A549 (cell line): ENCODE results near the gene FOXE1. TPM values are rescaled to one million over a fixed set of nuclear protein-coding genes. Genes with fewer than 3 reads are reported as not detected.

Experiments
- ATAC-seq, 2 experiments: fragments of 200-7000 bp in 1 of 2; fragments of >200 bp in 1 of 2; cut with Nextera tagmentation in 1 of 2; cut with Tn5 transposase in 1 of 2; 3 replicates each; pipeline versions ENCODE4 v1.8.0 to v1.9.1; 2018 to 2020; ENCODE audit warnings: mild to moderate bottlenecking in 1 of 2, moderate library complexity in 1 of 2
- CTCF ChIA-PET: fragments of 300-600 bp; sonication (Branson Sonifier 250); formaldehyde crosslinking; extraction: SDS; loops from one replicate; lab custom pipeline; 2021; ENCODE audit warnings: antibody characterized with exemption, inconsistent platforms; lab: Yijun Ruan, JAX
- POLR2A ChIA-PET: fragments of 350-600 bp; formaldehyde crosslinking; extraction: SDS; loops from one replicate; lab custom pipeline; 2021; ENCODE audit warnings: antibody characterized with exemption, inconsistent platforms; lab: Yijun Ruan, JAX
- DNase-seq, 2 experiments: peaks; one replicate each; pipeline versions ENCODE4 v3.0.0 to v3.0.0-alpha.2; 2011 to 2016; ENCODE audit warnings: low read depth in 1 of 2, low spot score in 1 of 2
- FAIRE-seq: peaks from 2 replicates; lab custom pipeline; 2011; peaks lifted over from hg19 to GRCh38; lab: Jason Lieb, UNC
- H3K27ac ChIP-seq, 2 experiments: fragments of >200 bp; sonication (Bioruptor Twin); formaldehyde crosslinking; 3 replicates each; pipeline ENCODE4 v1.5.1; 2016 to 2017
- H3K4me1 ChIP-seq: fragments of >200 bp; sonication (Bioruptor Twin); formaldehyde crosslinking; 3 replicates; pipeline ENCODE4 v1.6.1; 2016
- H3K4me2 ChIP-seq: fragments of >200 bp; sonication (Bioruptor Twin); formaldehyde crosslinking; 3 replicates; pipeline ENCODE4 v1.6.1; 2016
- H3K4me3 ChIP-seq: fragments of >200 bp; sonication (Bioruptor Twin); formaldehyde crosslinking; 3 replicates; pipeline ENCODE4 v1.5.1; 2016
- H3K9me3 ChIP-seq: fragments of >200 bp; sonication (Bioruptor Twin); formaldehyde crosslinking; 3 replicates; pipeline ENCODE4 v1.6.1; 2016
- CBX2 ChIP-seq: fragments of 200-600 bp; sonication (generic); IDR thresholded peaks from 2 replicates; pipeline ENCODE4 v1.6.1; 2016; ENCODE audit warnings: low read depth, mild to moderate bottlenecking, borderline replicate concordance
- CBX8 ChIP-seq: fragments of 200-600 bp; sonication (generic); IDR thresholded peaks from 2 replicates; pipeline ENCODE4 v1.6.1; 2016
- ESRRA ChIP-seq: fragments of 150-350 bp; IDR thresholded peaks from 2 replicates; pipeline ENCODE4 v1.6.1; 2014; ENCODE audit warnings: mild to moderate bottlenecking, low read length, borderline replicate concordance
- FOXS1 ChIP-seq: fragments of 250-450 bp; sonication (Bioruptor Pico); IDR thresholded peaks from 2 replicates; pipeline ENCODE4 v1.5.0; 2020; ENCODE audit warnings: mild to moderate bottlenecking, moderate library complexity
- GATA3 ChIP-seq: IDR thresholded peaks from 2 replicates; pipeline ENCODE4 v1.6.1; 2012; ENCODE audit warnings: borderline replicate concordance
- HDAC2 ChIP-seq: fragments of 200-600 bp; sonication (generic); IDR thresholded peaks from 2 replicates; pipeline ENCODE4 v1.6.1; 2016
- HOXB13 ChIP-seq: fragments of 250-450 bp; sonication (Bioruptor Pico); IDR thresholded peaks from 2 replicates; pipeline ENCODE4 v1.5.0; 2020; ENCODE audit warnings: low read depth, mild to moderate bottlenecking, moderate library complexity
- JUN ChIP-seq, 2 experiments: fragments of >200 bp; sonication (Bioruptor Twin); formaldehyde crosslinking; IDR thresholded peaks; 2 replicates in 1 of 2; 3 replicates in 1 of 2; pipeline ENCODE4 v1.6.1; 2016 to 2017
- KDM1A ChIP-seq: fragments of 200-600 bp; sonication (generic); IDR thresholded peaks from 2 replicates; pipeline ENCODE4 v1.6.1; 2016; ENCODE audit warnings: low read depth, mild to moderate bottlenecking
- MAZ ChIP-seq: fragments of 150-350 bp; IDR thresholded peaks from 2 replicates; pipeline ENCODE4 v1.6.1; 2014; ENCODE audit warnings: antibody characterized with exemption, low read depth, low read length, borderline replicate concordance
- NFE2L2 ChIP-seq: fragments of 150-350 bp; conservative IDR thresholded peaks from 2 replicates; pipeline ENCODE4 v1.6.1; 2014; ENCODE audit warnings: low read length
- POLR2A ChIP-seq: IDR thresholded peaks from 2 replicates; pipeline ENCODE4 v1.6.1; 2012; ENCODE audit warnings: mild to moderate bottlenecking, low read length
- RCOR1 ChIP-seq: fragments of 150-350 bp; IDR thresholded peaks from 2 replicates; pipeline ENCODE4 v1.6.1; 2014; ENCODE audit warnings: antibody characterized with exemption, low read length, low read depth
- RFX5 ChIP-seq: fragments of 450-650 bp; IDR thresholded peaks from 2 replicates; pipeline ENCODE4 v1.7.1; 2014; ENCODE audit warnings: antibody characterized with exemption, mild to moderate bottlenecking, moderate library complexity
- TP53 ChIP-seq: fragments of 250-450 bp; sonication (Bioruptor Pico); IDR thresholded peaks from 2 replicates; pipeline ENCODE4 v1.5.0; 2021; ENCODE audit warnings: mild to moderate bottlenecking, moderate library complexity
- ZC3H11A ChIP-seq: fragments of 450-650 bp; IDR thresholded peaks from 2 replicates; pipeline ENCODE4 v1.6.1; 2014; ENCODE audit warnings: antibody characterized with exemption, mild to moderate bottlenecking
- WGBS: methylation state at CpG from one replicate; pipeline ENCODE4 v1.1.6; 2017; ENCODE audit errors: missing lambda C conversion rate; 5-methylcytosine and 5-hydroxymethylcytosine counted together
- polyA plus RNA-seq, 4 experiments: library from polyadenylated mRNA; depleted of rRNA in 3 of 4; stranded (reverse); fragments of >200 nt; fragmentation: RNase III in 1 of 4; extraction: RNeasy Plus Mini Kit Qiagen cat#74134 plus additional on column Dnase treatment in 1 of 4; gene quantifications; 2 replicates in 3 of 4; 3 replicates in 1 of 4; pipeline ENCODE4 v1.2.3, GENCODE V29; 2011 to 2017
- TF ChIP-seq, protein P1 (sequence below): fragments of 200-600 bp; sonication (generic); IDR thresholded peaks from 2 replicates; pipeline ENCODE4 v1.6.1; 2016; ENCODE audit warnings: antibody characterized with exemption, mild to moderate bottlenecking, moderate library complexity
- TF ChIP-seq, protein P2 (sequence below): IDR thresholded peaks from 2 replicates; pipeline ENCODE4 v1.6.1; 2012
- TF ChIP-seq, protein P3 (sequence below): IDR thresholded peaks from 2 replicates; pipeline ENCODE4 v1.6.1; 2012
- TF ChIP-seq, protein P4 (sequence below): fragments of 150-350 bp; IDR thresholded peaks from 2 replicates; pipeline ENCODE4 v1.6.1; 2014; ENCODE audit warnings: low read depth, mild to moderate bottlenecking, low read length

FOXE1 gene
- polyA plus RNA-seq, 2 of the 4 experiments (the other 2 are of a cell fraction): 5.5 to 6.3 TPM

DNA sequence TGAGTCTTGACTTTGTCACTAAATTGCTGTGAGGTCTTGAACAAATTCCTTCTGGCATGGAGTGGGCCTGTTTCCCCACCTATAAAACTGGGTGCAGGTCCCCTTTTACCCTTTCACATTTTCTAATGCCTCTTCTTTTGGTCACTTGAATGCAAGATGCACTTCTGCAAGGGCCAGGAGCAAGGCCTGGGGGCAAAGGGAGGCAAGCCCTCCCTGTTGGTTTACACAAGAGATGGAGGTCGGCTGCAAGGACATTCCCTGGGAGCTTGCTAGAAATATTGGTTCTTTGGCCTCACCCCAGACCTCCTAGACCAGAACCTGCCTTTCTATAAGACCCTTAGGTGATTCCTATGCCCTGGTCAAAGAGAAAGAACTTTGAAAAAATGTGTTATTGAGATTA lies 5.8 kb downstream of the FOXE1 start (continued):
- TF ChIP-seq, protein P1, sequence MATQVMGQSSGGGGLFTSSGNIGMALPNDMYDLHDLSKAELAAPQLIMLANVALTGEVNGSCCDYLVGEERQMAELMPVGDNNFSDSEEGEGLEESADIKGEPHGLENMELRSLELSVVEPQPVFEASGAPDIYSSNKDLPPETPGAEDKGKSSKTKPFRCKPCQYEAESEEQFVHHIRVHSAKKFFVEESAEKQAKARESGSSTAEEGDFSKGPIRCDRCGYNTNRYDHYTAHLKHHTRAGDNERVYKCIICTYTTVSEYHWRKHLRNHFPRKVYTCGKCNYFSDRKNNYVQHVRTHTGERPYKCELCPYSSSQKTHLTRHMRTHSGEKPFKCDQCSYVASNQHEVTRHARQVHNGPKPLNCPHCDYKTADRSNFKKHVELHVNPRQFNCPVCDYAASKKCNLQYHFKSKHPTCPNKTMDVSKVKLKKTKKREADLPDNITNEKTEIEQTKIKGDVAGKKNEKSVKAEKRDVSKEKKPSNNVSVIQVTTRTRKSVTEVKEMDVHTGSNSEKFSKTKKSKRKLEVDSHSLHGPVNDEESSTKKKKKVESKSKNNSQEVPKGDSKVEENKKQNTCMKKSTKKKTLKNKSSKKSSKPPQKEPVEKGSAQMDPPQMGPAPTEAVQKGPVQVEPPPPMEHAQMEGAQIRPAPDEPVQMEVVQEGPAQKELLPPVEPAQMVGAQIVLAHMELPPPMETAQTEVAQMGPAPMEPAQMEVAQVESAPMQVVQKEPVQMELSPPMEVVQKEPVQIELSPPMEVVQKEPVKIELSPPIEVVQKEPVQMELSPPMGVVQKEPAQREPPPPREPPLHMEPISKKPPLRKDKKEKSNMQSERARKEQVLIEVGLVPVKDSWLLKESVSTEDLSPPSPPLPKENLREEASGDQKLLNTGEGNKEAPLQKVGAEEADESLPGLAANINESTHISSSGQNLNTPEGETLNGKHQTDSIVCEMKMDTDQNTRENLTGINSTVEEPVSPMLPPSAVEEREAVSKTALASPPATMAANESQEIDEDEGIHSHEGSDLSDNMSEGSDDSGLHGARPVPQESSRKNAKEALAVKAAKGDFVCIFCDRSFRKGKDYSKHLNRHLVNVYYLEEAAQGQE: no peak
- TF ChIP-seq CBX8: no peak
- no peak for TF ChIP-seq HOXB13 (CRISPR knock-in tag)
- TF ChIP-seq POLR2A: no peak
- no peak for TF ChIP-seq ESRRA
- TF ChIP-seq ZC3H11A: no peak
- no peak for TF ChIP-seq HDAC2
- TF ChIP-seq, protein P2, sequence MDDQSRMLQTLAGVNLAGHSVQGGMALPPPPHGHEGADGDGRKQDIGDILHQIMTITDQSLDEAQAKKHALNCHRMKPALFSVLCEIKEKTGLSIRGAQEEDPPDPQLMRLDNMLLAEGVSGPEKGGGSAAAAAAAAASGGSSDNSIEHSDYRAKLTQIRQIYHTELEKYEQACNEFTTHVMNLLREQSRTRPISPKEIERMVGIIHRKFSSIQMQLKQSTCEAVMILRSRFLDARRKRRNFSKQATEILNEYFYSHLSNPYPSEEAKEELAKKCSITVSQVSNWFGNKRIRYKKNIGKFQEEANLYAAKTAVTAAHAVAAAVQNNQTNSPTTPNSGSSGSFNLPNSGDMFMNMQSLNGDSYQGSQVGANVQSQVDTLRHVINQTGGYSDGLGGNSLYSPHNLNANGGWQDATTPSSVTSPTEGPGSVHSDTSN: no peak

DNA sequence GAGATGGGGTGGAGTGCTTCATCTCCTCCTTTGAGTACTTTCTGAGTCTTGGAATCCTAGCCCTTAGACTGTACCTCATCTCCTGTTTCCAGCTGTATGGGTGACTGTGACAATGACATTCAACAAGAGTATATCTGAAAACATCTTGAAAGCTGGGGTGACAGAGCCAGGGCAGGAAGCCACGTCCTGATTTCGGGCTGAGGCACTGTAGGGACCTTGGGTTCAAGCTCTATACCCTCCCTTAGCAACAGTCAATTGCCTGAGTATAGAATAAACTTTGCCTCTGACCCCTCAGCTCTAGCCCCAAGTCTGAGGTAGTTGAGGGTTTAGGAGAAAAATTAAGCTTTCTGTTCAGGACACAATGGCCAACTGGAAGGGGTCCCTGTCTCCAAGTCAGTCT lies 6.3 kb downstream of the FOXE1 start:
- FAIRE-seq (no peak), ATAC-seq (no peak), DNase-seq (no peak)
- WGBS: 83% methylated on average over 2 of the region's 2 CpGs
- ChIA-PET POLR2A (interaction anchor here (0.9 kb wide), 1 partner anchor 18 kb away, joined by 3 read pairs; no protein-coding TSS in a partner anchor), CTCF (interaction anchor here (0.8 to 2.1 kb wide), 6 partner anchors 10 to 45 kb away, joined by 3 to 5 read pairs (median 4); no protein-coding TSS in a partner anchor)
- H3K27ac ChIP-seq: no peak overlapping the region
- no peak overlapping the region for H3K4me3 ChIP-seq
- TF ChIP-seq FOXS1 (CRISPR knock-in tag): no peak
- no peak for TF ChIP-seq GATA3
- no peak for TF ChIP-seq CBX8
- TF ChIP-seq RCOR1: no peak
- TF ChIP-seq, protein P3, sequence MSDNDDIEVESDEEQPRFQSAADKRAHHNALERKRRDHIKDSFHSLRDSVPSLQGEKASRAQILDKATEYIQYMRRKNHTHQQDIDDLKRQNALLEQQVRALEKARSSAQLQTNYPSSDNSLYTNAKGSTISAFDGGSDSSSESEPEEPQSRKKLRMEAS: no peak
- TF ChIP-seq JUN (IDR thresholded peaks at IDR 0.05): no peak
- no peak for TF ChIP-seq MAZ
- no peak for TF ChIP-seq RFX5
- no peak for TF ChIP-seq TP53 (CRISPR knock-in tag)
- TF ChIP-seq, protein P4, sequence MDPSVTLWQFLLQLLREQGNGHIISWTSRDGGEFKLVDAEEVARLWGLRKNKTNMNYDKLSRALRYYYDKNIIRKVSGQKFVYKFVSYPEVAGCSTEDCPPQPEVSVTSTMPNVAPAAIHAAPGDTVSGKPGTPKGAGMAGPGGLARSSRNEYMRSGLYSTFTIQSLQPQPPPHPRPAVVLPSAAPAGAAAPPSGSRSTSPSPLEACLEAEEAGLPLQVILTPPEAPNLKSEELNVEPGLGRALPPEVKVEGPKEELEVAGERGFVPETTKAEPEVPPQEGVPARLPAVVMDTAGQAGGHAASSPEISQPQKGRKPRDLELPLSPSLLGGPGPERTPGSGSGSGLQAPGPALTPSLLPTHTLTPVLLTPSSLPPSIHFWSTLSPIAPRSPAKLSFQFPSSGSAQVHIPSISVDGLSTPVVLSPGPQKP: no peak
- TF ChIP-seq KDM1A: no peak
- no peak for TF ChIP-seq NFE2L2
- TF ChIP-seq CBX2: no peak
- TF ChIP-seq, protein P2: no peak
- no peaks in the 10 kb centered on the region for H3K9me3 ChIP-seq
- H3K4me2 ChIP-seq: no peak overlapping the region
- peaks cover 19% of the 10 kb centered on the region for H3K4me1 ChIP-seq
